HG02973 (cell line): ENCODE measurements around the gene ACBD3.
A peak's percentile ranks its signal among the peaks of the same experiment; 100 is the strongest.
"Not testable (repeated sequence)": the region's sequence is repeated elsewhere in the genome, so short reads cannot be mapped to it uniquely, and the experiment has no call there.

Source experiments
- ATAC-seq: cut with Tn5 transposase; IDR thresholded peaks from one replicate; pipeline ENCODE4 v1.9.1; 2021; ENCODE audit warnings: moderate library complexity; ENCODE audit not compliant: unreplicated experiment

ACBD3 gene

DNA sequence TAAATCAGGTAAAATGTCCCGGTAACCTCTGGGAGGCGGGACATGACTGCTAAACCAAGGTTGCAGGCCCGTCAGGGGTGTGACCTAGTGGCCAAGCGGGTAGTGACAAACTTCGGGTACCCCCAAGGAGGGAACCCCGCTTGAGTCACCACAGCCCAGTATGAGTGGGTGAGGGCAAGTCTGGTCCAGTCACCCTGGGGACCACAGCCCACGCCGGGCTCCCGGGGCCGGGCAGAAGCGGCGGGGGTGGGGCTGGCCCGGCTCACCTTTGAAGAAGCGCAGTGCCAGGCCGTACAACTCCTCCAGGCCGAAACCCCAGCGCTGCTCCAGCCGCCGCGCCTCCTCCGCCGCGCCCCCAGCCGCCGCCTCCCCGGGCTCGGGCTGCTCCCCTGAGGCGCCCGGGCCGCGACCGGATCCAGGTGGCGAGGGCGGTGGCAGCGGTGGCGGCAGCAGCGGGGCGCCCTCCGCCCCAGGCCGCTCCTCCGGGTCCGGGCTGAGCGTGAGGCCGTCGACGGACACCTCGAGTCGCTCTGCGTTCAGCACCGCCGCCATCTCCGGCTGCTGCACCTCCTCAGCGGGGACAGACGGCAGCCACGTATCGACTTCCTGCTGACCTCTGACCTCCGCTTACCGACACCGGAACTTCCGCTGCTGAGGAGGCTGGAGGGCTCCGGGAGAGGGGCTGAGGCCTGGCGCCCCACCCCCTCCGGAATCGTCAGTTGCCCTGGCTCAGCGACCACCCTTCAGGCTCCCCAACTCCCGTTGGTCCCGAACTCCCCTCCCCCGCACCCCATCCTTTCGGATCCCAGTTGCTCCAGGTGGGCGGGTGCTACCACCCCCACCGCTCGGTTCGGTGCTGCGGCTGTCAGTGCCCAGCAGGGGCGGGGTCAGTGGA is at the start of gene ACBD3:
Gene ACBD3 (minus strand): TSS at position 618 of the 895 bp plus-strand sequence. CDS start 66 bp downstream, at position 552.
- peak; percentile 94 for ATAC-seq

DNA sequence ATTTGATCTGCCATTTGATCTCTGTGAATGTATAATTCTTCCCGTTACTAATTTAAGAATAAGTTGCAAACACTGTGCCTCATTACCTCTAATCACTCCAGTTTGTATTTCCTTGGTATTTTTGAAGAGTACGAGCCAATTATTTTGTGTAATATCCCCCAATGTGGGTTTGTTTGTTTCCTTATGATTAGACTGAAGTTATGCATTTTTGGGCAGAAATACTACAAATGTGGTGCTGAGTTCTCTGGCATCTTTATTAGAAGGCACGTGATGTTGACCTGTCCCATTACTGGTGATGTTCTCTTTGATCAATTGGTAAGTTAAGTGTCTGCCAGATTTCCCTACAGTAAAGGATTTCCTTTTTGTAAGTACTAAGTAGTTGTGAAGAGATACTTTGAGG is 47.3 kb upstream of the ACBD3 start:
- ATAC-seq: no peak

DNA sequence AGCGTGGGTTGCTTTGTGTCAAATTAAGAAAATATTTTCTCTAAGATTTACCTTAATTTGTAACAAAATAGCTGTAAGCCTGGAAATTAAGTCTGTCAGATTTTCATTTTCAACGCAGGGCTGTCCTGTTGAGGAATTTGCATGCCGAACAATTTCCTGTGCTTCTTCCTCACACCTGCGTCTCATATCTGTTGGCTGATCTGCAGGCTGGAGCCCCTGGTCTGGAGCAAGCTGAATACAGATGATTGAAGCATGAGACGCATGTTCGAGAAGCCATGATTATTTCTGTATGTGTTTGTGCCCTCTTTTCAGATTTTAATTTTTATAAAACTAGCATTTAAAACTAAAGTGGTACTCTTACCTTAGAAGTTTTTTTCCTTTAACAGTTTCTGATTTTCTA is 46.8 kb upstream of the ACBD3 start:
- peak; percentile 73 for ATAC-seq

DNA sequence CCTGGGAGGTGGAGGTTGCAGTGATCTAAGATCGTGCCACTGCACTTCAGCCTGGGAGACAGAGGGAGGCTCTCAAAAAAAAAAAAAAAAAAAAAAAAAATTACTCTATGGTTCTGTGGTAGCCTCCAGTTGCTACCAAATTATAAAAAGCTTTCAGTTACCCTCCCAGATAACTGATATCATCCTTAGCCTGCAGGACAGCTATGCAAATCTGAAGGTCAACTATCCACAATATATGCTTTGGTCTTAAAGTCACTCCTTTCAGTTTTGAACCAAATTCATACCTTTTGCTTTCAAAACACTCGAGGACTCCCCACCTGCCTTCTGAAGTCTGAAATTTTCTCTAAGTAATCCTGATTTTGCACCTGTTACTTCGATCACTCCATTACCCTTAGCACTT is 40.1 kb upstream of the ACBD3 start:
- ATAC-seq: no peak

DNA sequence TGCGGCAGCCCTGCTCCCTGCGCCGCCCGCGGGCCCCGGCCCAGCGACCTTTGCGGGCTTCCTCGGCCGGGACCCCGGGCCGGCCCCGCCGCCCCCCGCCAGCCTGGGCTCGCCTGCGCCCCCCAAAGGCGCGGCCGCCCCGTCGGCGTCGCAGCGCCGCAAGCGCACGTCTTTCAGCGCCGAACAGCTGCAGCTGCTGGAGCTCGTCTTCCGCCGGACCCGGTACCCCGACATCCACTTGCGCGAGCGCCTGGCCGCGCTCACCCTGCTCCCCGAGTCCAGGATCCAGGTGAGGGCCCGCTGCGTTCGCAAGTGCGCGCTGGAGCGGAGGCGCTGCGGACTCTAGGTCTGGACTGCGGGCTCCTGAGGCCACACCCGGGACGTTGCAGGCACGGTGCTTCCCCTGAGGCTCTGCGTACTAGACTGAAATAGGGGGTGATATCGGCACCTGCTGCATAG is 37.3 kb upstream of the ACBD3 start:
- peak; percentile 73 for ATAC-seq

DNA sequence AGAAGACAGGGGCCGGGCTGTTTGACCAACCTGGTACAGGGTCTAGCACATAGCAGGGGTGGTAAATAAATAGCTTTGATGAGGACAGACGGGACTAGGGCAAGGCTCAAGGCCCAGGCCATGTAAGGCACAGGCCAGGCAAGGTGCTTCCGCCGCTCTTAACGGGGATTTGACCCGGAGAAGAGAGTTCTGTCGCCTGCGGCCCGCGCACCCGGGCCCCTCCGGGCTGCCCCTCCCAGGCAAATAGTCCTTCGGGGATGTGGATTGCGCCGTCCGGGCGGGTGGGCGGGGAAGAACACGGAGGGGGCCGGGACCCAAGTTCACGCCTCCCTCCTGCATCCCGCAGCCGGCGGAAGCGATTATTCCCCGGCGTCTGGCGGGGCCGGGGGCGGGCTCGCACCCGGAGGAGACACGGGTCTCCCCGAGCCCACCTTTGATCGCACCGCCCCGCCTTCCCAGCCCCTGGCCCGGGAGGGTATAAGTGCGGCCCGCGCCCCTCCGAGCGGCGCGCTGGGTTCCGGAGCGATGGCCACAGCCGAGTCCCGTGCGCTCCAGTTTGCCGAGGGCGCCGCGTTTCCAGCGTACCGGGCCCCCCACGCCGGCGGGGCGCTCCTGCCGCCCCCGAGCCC is 36.7 kb upstream of the ACBD3 start, which contains the start of gene MIXL1:
Gene MIXL1 (plus strand): TSS at position 508 of the 629 bp plus-strand sequence. CDS start 18 bp downstream, at position 526.
- ATAC-seq: peak; percentile 39

DNA sequence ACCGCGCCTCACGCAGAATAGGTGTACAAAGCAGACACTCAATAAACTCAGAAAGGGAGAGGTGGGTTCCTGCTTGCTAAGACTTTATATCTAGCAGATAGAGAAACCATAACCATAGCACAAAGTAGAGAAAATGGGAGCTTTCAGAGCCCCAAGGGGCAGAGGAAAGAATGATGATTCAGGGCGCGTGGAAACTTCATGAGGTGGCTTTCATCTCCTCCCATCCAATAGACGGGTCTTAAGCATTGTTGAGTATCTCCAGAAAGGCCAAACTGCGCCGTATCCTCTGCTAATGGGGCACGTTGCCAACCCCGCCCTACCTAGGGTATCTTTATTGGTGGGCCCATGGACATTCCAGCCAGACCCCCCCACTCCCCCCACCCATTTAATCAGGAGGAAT is 36.1 kb upstream of the ACBD3 start:
- ATAC-seq: no peak

DNA sequence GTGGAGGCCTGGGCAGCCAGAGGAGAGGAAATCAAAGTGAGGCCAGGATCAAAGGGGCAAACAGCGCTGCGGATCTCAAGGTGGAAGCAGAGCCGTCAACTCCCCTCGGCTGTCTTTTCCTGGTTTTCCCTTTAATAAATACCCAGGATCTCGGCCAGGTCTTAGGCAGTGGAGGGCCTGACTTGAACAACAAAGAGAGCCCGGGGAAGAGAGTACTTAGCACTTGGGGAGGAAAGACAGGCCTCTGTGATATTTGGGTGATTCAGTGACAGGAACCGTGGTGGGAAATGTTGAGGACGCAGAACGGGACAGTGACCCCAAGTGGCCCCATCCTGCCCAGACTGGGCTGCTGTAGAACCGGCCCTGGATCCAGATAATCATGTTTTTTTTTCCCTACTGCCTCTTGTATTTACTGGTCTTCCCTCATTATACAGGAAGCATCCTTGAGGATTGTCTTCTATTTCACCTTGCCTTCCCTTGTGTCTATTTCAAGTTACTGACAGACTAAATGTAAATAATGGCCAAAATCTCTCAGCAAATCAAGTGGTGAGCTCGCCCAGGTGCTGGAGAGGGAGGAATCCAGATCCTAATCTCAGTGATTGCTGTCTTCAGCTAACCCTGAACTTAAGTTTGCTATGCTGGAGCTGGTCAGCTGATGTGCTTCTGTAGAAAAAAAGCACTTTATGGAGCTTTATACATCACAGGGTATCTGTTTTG is 34.1 kb upstream of the ACBD3 start:
- no peak for ATAC-seq

DNA sequence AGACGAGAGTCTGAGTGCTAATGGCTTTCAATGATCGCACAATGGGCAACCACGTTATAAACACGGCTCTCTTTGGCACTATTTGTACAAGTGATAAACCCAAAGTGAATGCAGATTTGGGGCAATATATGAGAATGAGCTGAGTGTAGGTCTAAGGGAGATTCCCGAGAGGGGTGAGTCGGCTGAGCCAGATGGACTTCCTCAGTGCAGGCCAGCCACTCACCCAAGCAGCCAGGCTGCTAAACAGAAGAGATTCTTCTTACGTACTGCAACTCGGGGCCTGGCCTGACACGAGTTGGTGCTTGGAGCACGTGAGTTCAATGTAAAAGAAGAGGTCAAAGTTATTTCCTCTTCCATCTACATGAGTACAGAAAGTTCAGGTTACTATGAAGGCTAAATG is 30.7 kb upstream of the ACBD3 start:
- no peak for ATAC-seq

DNA sequence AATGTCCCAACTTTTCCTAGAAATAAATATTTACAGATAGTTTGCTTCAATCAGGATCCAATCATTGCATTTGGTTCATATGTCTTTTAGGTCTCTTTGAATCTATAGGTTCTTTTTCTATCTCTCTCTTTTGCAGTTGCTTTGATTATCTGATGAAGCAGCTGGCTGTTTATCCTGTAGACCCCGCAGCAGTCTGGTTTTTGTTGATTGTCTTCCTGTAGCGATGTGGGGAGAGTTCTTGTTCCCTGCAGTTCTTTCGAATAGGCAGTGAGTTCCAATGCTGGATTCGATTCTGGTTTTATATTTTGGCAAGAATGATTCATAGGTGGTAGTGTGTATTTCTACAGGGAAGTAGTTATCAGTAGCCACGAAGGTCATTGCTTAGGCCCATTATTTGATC is 29.5 kb upstream of the ACBD3 start:
- ATAC-seq: no peak

DNA sequence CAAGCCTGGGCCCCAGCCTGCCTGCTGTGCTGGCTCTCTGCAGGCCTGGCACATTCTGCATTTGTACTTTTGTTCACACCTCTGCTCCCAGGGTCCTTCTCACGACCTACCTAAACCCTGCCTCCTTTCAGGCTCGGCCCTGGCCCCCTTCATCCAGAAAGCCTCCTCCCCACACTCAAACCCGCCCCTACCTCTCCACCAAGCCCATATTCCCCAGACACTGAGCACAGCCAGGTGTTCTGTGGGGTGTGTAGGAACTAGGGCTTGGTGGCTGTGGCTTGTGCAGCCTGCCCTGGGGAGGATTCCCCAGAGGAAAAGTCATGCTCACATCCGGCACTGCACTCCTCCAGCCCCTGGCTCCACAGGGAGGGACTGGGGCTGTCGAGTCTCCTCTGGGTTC is 28.7 kb upstream of the ACBD3 start:
- ATAC-seq: no peak

DNA sequence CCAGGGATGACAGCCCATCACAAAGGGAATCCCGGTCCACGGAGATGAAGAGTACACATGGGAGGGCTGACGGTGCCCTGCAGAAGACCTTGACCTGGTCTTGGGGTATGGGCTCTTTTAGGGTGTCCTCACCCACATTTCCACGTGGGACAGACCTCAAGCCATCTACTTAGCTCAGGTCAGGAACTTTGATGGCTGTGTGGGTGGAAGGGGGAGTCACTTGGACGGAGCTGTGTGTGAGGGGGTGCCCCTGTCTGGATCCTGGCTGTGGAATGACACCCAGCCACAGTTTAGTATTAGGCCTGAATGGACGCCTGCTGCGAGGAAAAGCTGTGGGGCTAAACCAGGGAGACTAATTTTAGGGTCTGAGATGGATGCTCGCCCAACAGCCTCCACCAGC is 26.0 kb upstream of the ACBD3 start:
- no peak for ATAC-seq

DNA sequence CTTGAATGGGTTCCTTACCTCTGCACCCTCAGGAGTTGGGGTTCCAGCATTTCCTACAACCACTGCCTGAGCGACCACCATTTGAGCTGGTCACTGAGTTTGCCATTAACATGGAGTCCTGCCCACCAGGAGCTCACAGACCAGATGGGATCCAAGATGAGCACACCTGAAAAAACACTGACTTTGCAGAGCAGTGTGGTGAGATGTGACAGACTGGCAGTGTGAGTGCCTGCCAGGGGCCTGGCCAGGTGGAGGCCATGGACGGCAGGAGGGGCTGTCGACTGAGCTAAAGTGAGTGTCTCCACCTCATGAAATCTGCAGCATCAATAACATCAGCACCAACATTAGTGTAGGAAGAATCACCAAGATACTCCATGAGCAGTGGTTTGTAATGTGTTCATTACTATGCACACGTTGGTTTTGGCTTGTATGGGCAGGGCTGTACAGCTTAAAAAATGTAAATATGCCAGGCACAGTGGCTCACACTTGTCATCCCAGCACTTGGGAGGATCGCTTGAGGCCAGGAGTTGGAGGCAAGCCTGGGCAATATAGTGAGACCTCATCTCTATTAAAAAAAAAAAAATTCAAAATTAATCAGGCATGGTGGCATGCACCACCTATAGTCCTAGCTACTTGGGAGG is 24.8 kb upstream of the ACBD3 start:
- no peak for ATAC-seq

DNA sequence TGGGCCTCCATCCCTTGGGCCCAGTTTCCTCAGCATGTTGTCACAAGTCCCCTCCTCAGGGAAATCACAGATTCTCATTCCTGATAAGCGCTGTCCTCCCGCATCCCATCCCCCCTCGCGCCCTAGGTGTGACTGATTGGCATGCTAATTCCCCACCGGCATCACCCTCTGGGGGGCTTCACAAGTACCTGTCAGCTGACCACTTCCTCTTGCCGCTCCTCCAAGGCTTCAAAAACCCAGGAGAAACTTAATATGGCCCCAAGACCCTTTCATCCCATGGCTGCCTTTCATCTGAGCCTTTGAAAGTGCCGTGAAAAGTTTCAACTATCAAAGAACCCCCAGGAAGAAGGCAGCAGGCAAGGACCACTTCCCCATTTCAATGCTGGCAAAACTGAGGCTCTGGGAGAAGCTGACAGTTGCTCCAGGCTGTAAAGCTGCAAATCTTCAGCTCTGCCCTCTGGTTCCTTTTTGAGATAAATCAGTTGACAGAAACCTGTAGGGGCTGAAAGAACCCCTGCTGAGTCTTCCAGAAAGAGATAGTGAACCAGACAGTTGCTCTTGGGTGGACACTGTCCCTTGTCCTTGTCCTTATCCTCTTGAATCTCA is 24.1 kb upstream of the ACBD3 start:
- no peak for ATAC-seq

DNA sequence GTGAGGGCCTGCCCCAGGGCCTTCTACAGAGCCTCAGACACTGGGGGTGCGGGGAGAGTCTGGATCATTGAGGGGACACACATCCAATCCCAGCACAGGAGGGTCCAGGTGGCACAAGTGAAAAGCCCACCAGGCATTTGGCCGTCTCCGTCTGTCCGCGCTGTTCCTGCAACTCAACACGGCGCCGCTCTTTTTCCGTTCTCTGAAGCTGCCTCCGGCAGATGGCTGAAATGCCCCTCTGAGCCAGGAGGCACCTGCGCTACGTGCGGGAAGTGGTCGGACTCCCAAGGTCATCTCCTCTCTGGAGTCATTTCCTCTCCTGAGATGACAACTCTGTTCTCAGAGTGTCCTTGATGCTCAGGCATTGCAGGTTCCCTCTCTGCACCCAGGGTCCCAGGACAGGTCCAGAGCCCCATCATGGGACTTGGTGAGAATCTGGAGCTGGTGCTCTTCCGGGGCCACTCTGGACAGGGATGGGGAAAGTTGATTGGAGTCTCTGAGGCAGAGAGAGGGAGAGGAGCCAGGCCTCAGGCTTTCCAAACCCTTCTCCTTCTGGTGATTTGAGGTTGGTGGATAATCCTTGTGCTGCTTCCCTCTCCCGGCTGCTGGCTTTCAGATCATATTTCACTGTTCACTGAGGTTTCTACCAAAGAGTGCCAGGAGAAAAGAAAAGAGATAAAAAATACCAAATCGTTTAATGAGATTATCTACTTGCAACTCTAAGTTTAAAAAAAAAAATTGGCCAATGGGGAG is 22.9 kb upstream of the ACBD3 start:
- ATAC-seq: no peak

DNA sequence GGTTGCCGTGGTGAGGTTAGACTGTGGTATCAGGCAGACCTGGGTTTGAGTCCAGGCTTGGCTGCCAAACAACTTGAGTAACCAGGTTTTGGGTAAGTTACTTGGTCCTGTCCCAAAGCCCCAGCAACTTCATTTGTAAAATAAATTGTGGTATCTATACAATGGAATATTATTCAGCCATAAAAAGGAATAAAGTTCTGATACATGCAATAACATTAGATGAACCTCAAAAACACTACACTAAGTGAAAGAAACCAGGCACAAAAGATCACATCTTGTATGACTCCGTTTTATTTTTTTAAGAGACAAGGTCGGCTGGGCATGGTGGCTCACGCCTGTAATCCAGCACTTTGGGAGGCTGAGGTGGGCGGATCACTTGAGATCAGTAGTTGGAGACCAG is 20.5 kb upstream of the ACBD3 start:
- no peak for ATAC-seq

DNA sequence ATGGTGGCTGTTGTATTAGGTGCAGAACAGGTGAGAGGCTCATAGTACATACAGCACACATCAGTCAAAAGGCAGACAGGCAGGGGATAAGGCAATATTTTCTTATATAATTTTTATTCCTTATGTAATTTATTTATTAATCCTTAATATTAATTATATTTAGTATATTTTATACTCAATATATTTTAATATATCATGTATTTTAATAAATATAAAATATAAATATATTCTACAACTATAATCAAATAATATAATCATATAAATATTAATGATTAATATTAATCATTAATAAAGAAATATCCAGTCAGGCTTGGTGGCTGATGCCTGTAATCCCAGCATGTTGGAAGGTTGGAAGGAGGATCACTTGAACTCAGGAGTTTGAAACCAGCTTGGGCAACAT is 17.7 kb upstream of the ACBD3 start:
- no peak for ATAC-seq

DNA sequence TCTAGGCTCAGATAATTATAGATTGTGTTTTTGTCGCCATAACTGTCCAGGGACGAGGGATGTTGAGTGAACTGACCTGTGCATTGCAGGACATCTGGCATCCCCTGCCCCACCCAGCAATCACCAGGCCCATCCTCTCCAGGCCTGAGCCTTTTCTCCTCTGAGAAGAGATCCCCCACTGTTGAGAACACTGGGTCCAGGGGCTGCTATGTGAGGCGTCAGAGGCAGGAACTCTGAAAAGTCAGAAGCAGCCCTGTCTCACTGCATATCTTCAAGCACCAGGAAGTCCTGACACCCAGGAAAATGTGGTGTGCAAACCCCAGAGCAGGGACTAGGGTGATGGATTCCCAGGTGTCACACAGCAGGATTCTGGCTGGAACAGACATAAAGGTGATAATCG is 17.1 kb upstream of the ACBD3 start:
- ATAC-seq: no peak

DNA sequence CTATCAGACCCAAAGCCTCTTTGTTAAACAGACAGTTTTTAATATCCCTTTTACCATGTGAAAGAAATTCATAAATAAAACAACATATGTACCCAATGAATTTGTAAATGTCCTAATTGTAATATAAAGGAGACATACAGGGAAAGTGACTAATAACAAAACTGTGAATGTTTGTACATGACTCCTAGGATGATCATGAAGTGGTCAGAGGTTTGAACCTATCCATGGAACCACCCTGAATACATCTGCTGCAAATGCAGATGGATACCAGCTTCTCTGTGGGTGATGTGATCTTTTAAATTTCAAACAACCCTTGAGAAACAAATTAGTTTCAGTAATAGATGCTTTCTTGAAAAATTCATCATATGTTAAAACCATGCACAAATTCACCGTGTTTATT is 16.7 kb upstream of the ACBD3 start:
- ATAC-seq: no peak

DNA sequence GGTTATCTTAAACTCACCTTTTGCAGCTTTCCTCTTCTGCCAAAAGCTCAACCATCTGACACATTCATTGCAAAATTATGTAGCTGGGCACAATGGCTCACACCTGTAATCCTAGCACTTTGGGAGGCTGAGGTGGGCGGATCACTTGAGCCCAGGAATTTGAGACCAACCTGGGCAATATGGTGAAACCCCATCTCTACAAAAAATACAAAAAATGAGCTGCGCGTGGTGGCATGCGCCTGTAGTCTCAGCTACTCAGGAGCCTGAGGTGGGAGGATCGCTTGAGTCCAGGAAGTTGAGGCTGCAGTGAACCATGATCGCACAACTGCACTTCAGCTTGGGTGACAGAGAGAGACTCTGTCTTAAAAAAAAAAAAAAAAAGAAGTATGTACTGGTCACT is 16.1 kb upstream of the ACBD3 start:
- ATAC-seq: not testable (repeated sequence)
